GM23338 (cell line): ENCODE results near the gene EPG5. TPM values are rescaled to one million over a fixed set of nuclear protein-coding genes. Genes with fewer than 3 reads are reported as not detected.

ENCODE experiments used
- ATAC-seq: fragments of 200-7000 bp; cut with Tn5 transposase; 3 replicates; pipeline ENCODE4 v1.9.1; 2020
- DNase-seq: peaks from one replicate; pipeline ENCODE4 v3.0.0-alpha.2; 2015; ENCODE audit warnings: low spot score
- H2AFZ ChIP-seq: fragments of 200-600 bp; sonication (generic); 2 replicates; pipeline ENCODE4 v1.8.0; 2016; ENCODE audit warnings: antibody characterized with exemption, mild to moderate bottlenecking, moderate library complexity
- H3F3A ChIP-seq: fragments of 200-600 bp; sonication (generic); replicated peaks from 2 replicates; pipeline ENCODE4 v1.8.0; 2017; ENCODE audit warnings: antibody characterized with exemption, mixed run types, low read depth
- H3K27ac ChIP-seq: fragments of 200-600 bp; sonication (generic); 2 replicates; pipeline ENCODE4 v1.6.1; 2016; ENCODE audit warnings: low read depth
- H3K27me3 ChIP-seq: fragments of 200-600 bp; sonication (generic); 2 replicates; pipeline ENCODE4 v1.8.0; 2016; ENCODE audit warnings: mild to moderate bottlenecking, mixed run types, moderate library complexity; ENCODE audit not compliant: insufficient read depth
- H3K36me3 ChIP-seq: fragments of 200-600 bp; sonication (generic); 2 replicates; pipeline ENCODE4 v1.8.0; 2016; ENCODE audit warnings: mild to moderate bottlenecking; ENCODE audit not compliant: insufficient read depth
- H3K4me1 ChIP-seq: fragments of 200-600 bp; sonication (generic); 2 replicates; pipeline ENCODE4 v1.8.0; 2016; ENCODE audit warnings: mild to moderate bottlenecking, moderate library complexity; ENCODE audit not compliant: insufficient read depth
- H3K4me2 ChIP-seq: fragments of 200-600 bp; sonication (generic); 2 replicates; pipeline ENCODE4 v1.7.1; 2017; ENCODE audit warnings: mixed run types
- H3K4me3 ChIP-seq: fragments of 200-600 bp; sonication (generic); 2 replicates; pipeline ENCODE4 v1.6.1; 2016; ENCODE audit warnings: mixed run types
- H3K79me2 ChIP-seq: fragments of 200-600 bp; sonication (generic); replicated peaks from 2 replicates; pipeline ENCODE4 v1.8.0; 2017; ENCODE audit warnings: mild to moderate bottlenecking; ENCODE audit not compliant: insufficient read depth
- H3K9me2 ChIP-seq: fragments of 200-600 bp; sonication (generic); 2 replicates; pipeline ENCODE4 v1.8.0; 2017; ENCODE audit not compliant: insufficient read depth
- H4K20me1 ChIP-seq: fragments of 200-600 bp; sonication (generic); replicated peaks from 2 replicates; pipeline ENCODE4 v1.8.0; 2017; ENCODE audit warnings: mild to moderate bottlenecking; ENCODE audit not compliant: insufficient read depth
- H3K27ac Mint-ChIP-seq: 2 replicates; pipeline ENCODE4 v1.8.0; 2020; ENCODE audit warnings: inconsistent platforms, mild to moderate bottlenecking, moderate library complexity, mixed read lengths
- H3K27me3 Mint-ChIP-seq: 3 replicates; pipeline ENCODE4 v1.8.0; 2022; ENCODE audit warnings: low read depth, mild to moderate bottlenecking, moderate library complexity, mixed read lengths, inconsistent platforms; ENCODE audit not compliant: insufficient read depth, poor library complexity
- H3K36me3 Mint-ChIP-seq: 3 replicates; pipeline ENCODE4 v1.8.0; 2021; ENCODE audit warnings: low read depth, mild to moderate bottlenecking, inconsistent platforms, moderate library complexity, mixed read lengths
- H3K4me1 Mint-ChIP-seq: 3 replicates; pipeline ENCODE4 v1.8.0; 2020; ENCODE audit warnings: mild to moderate bottlenecking, inconsistent platforms, mixed read lengths
- H3K4me3 Mint-ChIP-seq: 3 replicates; pipeline ENCODE4 v1.8.0; 2021; ENCODE audit warnings: moderate library complexity, mild to moderate bottlenecking, inconsistent platforms, mixed read lengths
- H3K9me3 Mint-ChIP-seq: 3 replicates; pipeline ENCODE4 v1.8.0; 2020; ENCODE audit warnings: moderate library complexity, mild to moderate bottlenecking, inconsistent platforms, mixed read lengths
- CREB1 ChIP-seq: fragments of 250-450 bp; sonication (Bioruptor Pico); IDR thresholded peaks from 2 replicates; pipeline ENCODE4 v1.5.0; 2020; ENCODE audit warnings: low read depth, mild to moderate bottlenecking, moderate library complexity
- EZH2 ChIP-seq: fragments of 200-600 bp; sonication (generic); IDR thresholded peaks from one replicate; pipeline ENCODE4 v1.8.0; 2017; ENCODE audit warnings: antibody characterized with exemption, mild to moderate bottlenecking, low read depth; ENCODE audit not compliant: unreplicated experiment
- EZH2phosphoT487 ChIP-seq: fragments of 200-600 bp; sonication (generic); IDR thresholded peaks from one replicate; pipeline ENCODE4 v1.8.1; 2018; ENCODE audit warnings: antibody characterized with exemption; ENCODE audit not compliant: unreplicated experiment
- NANOG ChIP-seq: IDR thresholded peaks from 2 replicates; pipeline ENCODE4 v1.6.1; 2016; ENCODE audit warnings: antibody characterized with exemption, borderline replicate concordance
- POLR2AphosphoS5 ChIP-seq: IDR thresholded peaks from 2 replicates; pipeline ENCODE4 v1.6.1; 2016; ENCODE audit warnings: antibody characterized with exemption, low read depth
- REST ChIP-seq: IDR thresholded peaks from one replicate; pipeline ENCODE4 v1.6.1; 2018; ENCODE audit warnings: antibody characterized with exemption; ENCODE audit not compliant: unreplicated experiment
- STAT1 ChIP-seq: IDR thresholded peaks from one replicate; pipeline ENCODE4 v1.6.1; 2016; ENCODE audit warnings: antibody characterized with exemption; ENCODE audit not compliant: unreplicated experiment
- ZNF114 ChIP-seq: fragments of 250-450 bp; sonication (Bioruptor Pico); IDR thresholded peaks from 2 replicates; pipeline ENCODE4 v1.5.0; 2020; ENCODE audit warnings: mild to moderate bottlenecking, moderate library complexity
- ZNF331 ChIP-seq: fragments of 250-450 bp; sonication (Bioruptor Pico); IDR thresholded peaks from 2 replicates; pipeline ENCODE4 v1.5.0; 2020; ENCODE audit warnings: low read depth, mild to moderate bottlenecking, moderate library complexity
- polyA plus RNA-seq: library from polyadenylated mRNA; unstranded; fragments of >200 nt; fragmentation: Nextera tagmentation; extraction: Ambion mirVana; gene quantifications from 2 replicates; pipeline ENCODE4 v1.2.1, GENCODE V29; 2016
- total RNA-seq: library from RNA; depleted of rRNA; stranded (reverse); fragments of >200 nt; shearing (Covaris generic); gene quantifications from 2 replicates; pipeline ENCODE4 v1.2.3, GENCODE V29; 2014
- TF ChIP-seq, protein P1 (sequence below), 2 experiments: fragments of 200-600 bp in 1 of 2; sonication (generic) in 1 of 2; conservative IDR thresholded peaks; 2 replicates each; pipeline versions ENCODE4 v1.5.1 to v1.6.1; 2016 to 2017; ENCODE audit warnings: antibody characterized with exemption in 2 of 2, low read depth in 2 of 2, mild to moderate bottlenecking in 2 of 2, moderate library complexity in 1 of 2
- TF ChIP-seq, protein P2 (sequence below): IDR thresholded peaks from 2 replicates; pipeline ENCODE4 v1.6.1; 2016; ENCODE audit warnings: antibody characterized with exemption

Gene EPG5
- total and polyA plus RNA-seq, 2 experiments from 2014 or later: 4.1 to 29.2 TPM

DNA sequence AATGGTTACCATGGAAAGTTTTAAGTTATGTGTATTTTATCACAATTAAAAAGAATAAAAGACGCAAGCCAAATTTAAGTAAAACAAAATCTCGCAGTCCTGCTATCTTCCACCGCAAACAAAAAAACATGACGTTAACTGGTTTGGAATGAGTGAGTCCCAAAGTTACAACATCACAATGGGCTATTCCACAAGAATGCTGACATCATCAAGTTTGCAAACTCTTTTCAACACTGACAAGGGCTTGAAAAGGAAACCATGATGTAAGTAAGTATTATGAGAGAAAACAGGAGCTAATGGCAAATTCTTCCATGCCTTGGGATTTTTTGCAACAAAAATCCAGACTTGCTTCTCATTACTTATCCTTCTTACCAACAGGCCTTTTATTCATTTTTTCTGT lies 110.6 kb downstream of the EPG5 start:
- ATAC-seq (no peak), DNase-seq (no peak)
- H3K36me3 ChIP-seq: 0 out of 2 replicates have a peak, but pooled peaks cover 13% of the 10 kb centered on the region
- H3K79me2 ChIP-seq: no peaks in the 10 kb centered on the region
- Mint-ChIP-seq H3K27ac (no peak overlapping the region), H3K36me3 (peaks cover 27% of the 10 kb centered on the region; the same call in 2 of the 3 replicates), H3K4me1 (peaks cover 3% of the 10 kb centered on the region; the same call in 1 of the 3 replicates), H3K27me3 (peaks cover 2% of the 10 kb centered on the region), H3K9me3 (no peaks in the 10 kb centered on the region), H3K4me3 (no peak overlapping the region)
- no peak overlapping the region for H2AFZ ChIP-seq
- no peaks in the 10 kb centered on the region for H3K9me2 ChIP-seq
- no peaks in the 10 kb centered on the region for H4K20me1 ChIP-seq
- H3F3A ChIP-seq: no peaks in the 10 kb centered on the region
- TF ChIP-seq NANOG (no peak), EZH2phosphoT487 (no peak), ZNF114 (CRISPR knock-in tag) (no peak)
- TF ChIP-seq, protein P1, sequence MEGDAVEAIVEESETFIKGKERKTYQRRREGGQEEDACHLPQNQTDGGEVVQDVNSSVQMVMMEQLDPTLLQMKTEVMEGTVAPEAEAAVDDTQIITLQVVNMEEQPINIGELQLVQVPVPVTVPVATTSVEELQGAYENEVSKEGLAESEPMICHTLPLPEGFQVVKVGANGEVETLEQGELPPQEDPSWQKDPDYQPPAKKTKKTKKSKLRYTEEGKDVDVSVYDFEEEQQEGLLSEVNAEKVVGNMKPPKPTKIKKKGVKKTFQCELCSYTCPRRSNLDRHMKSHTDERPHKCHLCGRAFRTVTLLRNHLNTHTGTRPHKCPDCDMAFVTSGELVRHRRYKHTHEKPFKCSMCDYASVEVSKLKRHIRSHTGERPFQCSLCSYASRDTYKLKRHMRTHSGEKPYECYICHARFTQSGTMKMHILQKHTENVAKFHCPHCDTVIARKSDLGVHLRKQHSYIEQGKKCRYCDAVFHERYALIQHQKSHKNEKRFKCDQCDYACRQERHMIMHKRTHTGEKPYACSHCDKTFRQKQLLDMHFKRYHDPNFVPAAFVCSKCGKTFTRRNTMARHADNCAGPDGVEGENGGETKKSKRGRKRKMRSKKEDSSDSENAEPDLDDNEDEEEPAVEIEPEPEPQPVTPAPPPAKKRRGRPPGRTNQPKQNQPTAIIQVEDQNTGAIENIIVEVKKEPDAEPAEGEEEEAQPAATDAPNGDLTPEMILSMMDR (conservative IDR thresholded peaks at IDR 0.05; ENCODE audit: low read depth in 2 of 2): no peak
- no peak overlapping the region for H3K27ac ChIP-seq
- no peak overlapping the region for H3K4me2 ChIP-seq
- H3K4me3 ChIP-seq: no peak overlapping the region
- no peaks in the 10 kb centered on the region for H3K27me3 ChIP-seq
- no peaks in the 10 kb centered on the region for H3K4me1 ChIP-seq

DNA sequence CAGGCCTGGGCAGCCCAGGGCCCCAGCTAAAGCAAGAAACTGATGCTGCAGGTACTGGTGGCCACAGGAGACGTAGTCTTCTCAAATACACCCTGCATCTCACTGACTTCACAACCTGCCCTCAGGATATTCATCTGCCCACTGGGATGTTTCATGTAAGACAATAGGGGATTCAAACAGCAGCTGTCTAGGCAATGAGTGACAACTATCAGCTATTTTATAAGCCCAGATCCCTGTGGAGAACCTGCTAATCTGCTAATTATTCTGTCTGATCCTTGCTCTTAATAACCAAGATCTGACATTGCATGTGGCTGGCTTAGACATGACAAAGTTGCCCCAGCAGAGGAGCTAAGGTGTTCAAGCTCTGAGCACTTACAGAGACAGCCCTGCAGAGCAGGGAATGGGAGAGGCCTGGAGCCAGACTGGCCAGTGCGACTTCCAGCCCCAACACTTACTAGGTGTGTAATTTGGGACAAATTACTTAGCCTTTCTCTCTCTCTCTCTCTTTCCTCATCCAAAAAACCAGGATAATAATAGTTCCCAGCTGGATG lies 113.0 kb downstream of the EPG5 start:
- H3K4me3 Mint-ChIP-seq: no peak overlapping the region
- Histone ChIP-seq H4K20me1 (no peaks in the 10 kb centered on the region), H3K9me2 (no peaks in the 10 kb centered on the region), H3K27me3 (no peaks in the 10 kb centered on the region), H3K36me3 (0 out of 2 replicates have a peak, but pooled peaks cover 13% of the 10 kb centered on the region), H2AFZ (no peak overlapping the region), H3K4me3 (no peak overlapping the region), H3K27ac (no peak overlapping the region), H3K4me2 (no peak overlapping the region), H3K79me2 (no peaks in the 10 kb centered on the region), H3F3A (no peaks in the 10 kb centered on the region), H3K4me1 (no peaks in the 10 kb centered on the region)
- peaks cover 2% of the 10 kb centered on the region for H3K27me3 Mint-ChIP-seq
- no peaks in the 10 kb centered on the region for H3K9me3 Mint-ChIP-seq
- peaks cover 20% of the 10 kb centered on the region; the same call in 2 of the 3 replicates for H3K36me3 Mint-ChIP-seq
- H3K27ac Mint-ChIP-seq: no peak overlapping the region
- peak; percentile 36; the same call in 2 of the 3 replicates for ATAC-seq
- peaks cover 3% of the 10 kb centered on the region; the same call in 1 of the 3 replicates for H3K4me1 Mint-ChIP-seq
- DNase-seq: no peak
- TF ChIP-seq, protein P2, sequence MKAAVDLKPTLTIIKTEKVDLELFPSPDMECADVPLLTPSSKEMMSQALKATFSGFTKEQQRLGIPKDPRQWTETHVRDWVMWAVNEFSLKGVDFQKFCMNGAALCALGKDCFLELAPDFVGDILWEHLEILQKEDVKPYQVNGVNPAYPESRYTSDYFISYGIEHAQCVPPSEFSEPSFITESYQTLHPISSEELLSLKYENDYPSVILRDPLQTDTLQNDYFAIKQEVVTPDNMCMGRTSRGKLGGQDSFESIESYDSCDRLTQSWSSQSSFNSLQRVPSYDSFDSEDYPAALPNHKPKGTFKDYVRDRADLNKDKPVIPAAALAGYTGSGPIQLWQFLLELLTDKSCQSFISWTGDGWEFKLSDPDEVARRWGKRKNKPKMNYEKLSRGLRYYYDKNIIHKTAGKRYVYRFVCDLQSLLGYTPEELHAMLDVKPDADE: no peak
- no peak for TF ChIP-seq ZNF331 (CRISPR knock-in tag)
- no peak for TF ChIP-seq POLR2AphosphoS5
- no peak for TF ChIP-seq CREB1 (CRISPR knock-in tag)
- TF ChIP-seq REST: no peak
- TF ChIP-seq EZH2phosphoT487: no peak
- no peak for TF ChIP-seq STAT1
- TF ChIP-seq EZH2: no peak
- TF ChIP-seq, protein P1 (conservative IDR thresholded peaks at IDR 0.05; ENCODE audit: low read depth in 2 of 2): no peak
